PC-9 (cell line): ENCODE results near the gene TTC17.

Source experiments
- EZH2 ChIP-seq: fragments of 200-600 bp; sonication (generic); IDR thresholded peaks from 2 replicates; pipeline ENCODE4 v1.8.0; 2017; ENCODE audit warnings: antibody characterized with exemption, low read depth
- TF ChIP-seq, protein P1 (sequence below): fragments of 200-600 bp; sonication (generic); conservative IDR thresholded peaks from 2 replicates; pipeline ENCODE4 v1.6.1; 2017; ENCODE audit warnings: mixed run types, antibody characterized with exemption, mild to moderate bottlenecking, moderate library complexity

DNA sequence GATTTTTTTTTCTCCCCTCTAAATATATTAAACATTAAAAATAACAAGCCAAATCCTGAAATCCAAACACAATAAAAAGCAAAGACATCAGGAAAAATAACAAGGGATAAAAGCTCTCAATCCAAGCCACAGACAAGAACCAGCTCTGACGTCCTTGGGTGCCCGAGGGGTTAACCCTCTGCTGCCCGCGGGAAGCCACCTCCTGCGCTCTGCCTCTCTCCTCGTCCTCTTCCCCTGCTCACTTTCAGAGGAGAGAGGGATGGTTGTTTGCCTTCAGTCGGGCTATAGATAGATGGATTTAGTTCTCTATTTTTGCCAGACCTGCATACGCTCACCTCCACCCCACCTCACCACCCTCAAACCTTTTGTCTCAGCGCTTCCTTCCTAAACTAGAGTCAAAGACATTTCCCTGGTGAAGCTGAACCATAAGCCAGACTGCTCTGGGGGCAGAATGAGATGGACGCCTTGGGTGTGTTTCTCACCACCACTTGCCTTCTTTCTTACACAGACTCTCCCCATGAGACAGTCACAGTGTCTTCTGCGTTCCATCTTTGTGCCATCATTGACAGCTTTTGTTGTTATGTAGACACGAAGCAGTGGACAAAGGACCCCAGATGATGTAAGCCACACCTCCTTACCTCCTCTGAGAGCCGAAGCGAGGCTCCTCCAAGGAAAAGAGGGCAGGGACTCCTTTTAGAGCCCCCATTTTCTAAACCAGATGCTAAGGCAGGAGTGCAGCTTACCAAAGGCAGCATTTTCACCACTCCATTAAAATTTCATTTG is 179.3 kb downstream of the TTC17 start:
- TF ChIP-seq, protein P1, sequence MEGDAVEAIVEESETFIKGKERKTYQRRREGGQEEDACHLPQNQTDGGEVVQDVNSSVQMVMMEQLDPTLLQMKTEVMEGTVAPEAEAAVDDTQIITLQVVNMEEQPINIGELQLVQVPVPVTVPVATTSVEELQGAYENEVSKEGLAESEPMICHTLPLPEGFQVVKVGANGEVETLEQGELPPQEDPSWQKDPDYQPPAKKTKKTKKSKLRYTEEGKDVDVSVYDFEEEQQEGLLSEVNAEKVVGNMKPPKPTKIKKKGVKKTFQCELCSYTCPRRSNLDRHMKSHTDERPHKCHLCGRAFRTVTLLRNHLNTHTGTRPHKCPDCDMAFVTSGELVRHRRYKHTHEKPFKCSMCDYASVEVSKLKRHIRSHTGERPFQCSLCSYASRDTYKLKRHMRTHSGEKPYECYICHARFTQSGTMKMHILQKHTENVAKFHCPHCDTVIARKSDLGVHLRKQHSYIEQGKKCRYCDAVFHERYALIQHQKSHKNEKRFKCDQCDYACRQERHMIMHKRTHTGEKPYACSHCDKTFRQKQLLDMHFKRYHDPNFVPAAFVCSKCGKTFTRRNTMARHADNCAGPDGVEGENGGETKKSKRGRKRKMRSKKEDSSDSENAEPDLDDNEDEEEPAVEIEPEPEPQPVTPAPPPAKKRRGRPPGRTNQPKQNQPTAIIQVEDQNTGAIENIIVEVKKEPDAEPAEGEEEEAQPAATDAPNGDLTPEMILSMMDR, result no peak
- TF ChIP-seq EZH2, result no peak
